GM12878 (cell line): ENCODE data around the gene RPL18. TPM values are rescaled to one million over a fixed set of nuclear protein-coding genes. Genes with fewer than 3 reads are reported as not detected.
A peak's percentile ranks its signal among the peaks of the same experiment; 100 is the strongest.

Experiments
- ATAC-seq: fragments of 200-7000 bp; cut with Tn5 transposase; 3 replicates; pipeline ENCODE4 v1.9.1; 2020; ENCODE audit warnings: mild to moderate bottlenecking, moderate library complexity
- BruUV-seq: library from RNA; stranded (reverse); fragments of 400-500 nt; replicated peaks from 2 replicates; lab custom pipeline; 2021; lab: Mats Ljungman, UMichigan
- CTCF ChIA-PET: fragments of 300-600 bp; sonication (Branson Sonifier 250); formaldehyde crosslinking; extraction: SDS; loops from one replicate; lab custom pipeline; 2021; ENCODE audit warnings: inconsistent platforms; lab: Yijun Ruan, JAX
- POLR2A ChIA-PET: fragments of 350-600 bp; formaldehyde crosslinking; extraction: SDS; loops from one replicate; lab custom pipeline; 2021; ENCODE audit warnings: inconsistent platforms; lab: Charles Lee
- RAD21 ChIA-PET: fragments of 300-600 bp; sonication (Branson Sonifier 250); formaldehyde crosslinking; loops from one replicate; lab custom pipeline; 2023; ENCODE audit warnings: antibody characterized with exemption; ENCODE audit not compliant: unreplicated experiment; lab: Charles Lee
- SMC1A ChIA-PET: fragments of 300-600 bp; sonication (Branson Sonifier 250); formaldehyde crosslinking; loops from one replicate; lab custom pipeline; 2023; ENCODE audit not compliant: unreplicated experiment, uncharacterized antibody; lab: Charles Lee
- DNase-seq: peaks from one replicate; pipeline ENCODE4 v3.0.0-alpha.2; 2011; ENCODE audit warnings: low read depth, low spot score
- FAIRE-seq: peaks from 3 replicates; lab custom pipeline; 2011; peaks lifted over from hg19 to GRCh38; lab: Jason Lieb, UNC
- H2AFZ ChIP-seq: 2 replicates; pipeline ENCODE4 v1.6.0; 2011; ENCODE audit warnings: low read depth, low read length, control low read depth; ENCODE audit not compliant: control insufficient read depth
- H3K27ac ChIP-seq: 2 replicates; pipeline ENCODE4 v1.5.1; 2011; ENCODE audit warnings: control low read depth; ENCODE audit not compliant: control insufficient read depth, insufficient read depth
- H3K27me3 ChIP-seq, 2 experiments: replicated peaks in 1 of 2; 2 replicates each; pipeline versions ENCODE4 v1.6.0 to v1.6.1; 2011; ENCODE audit warnings: low read length in 1 of 2; ENCODE audit not compliant: control insufficient read depth in 2 of 2, insufficient read depth in 2 of 2
- H3K36me3 ChIP-seq, 2 experiments: 2 replicates each; pipeline ENCODE4 v1.5.1; 2011; ENCODE audit warnings: low read length in 1 of 2; ENCODE audit not compliant: control insufficient read depth in 2 of 2, insufficient read depth in 2 of 2
- H3K4me1 ChIP-seq: 2 replicates; pipeline ENCODE4 v1.6.1; 2011; ENCODE audit warnings: mild to moderate bottlenecking, low read length, moderate library complexity, mixed read lengths; ENCODE audit not compliant: control insufficient read depth, insufficient read depth
- H3K4me2 ChIP-seq: 2 replicates; pipeline ENCODE4 v1.6.0; 2011; ENCODE audit warnings: control low read depth; ENCODE audit not compliant: control insufficient read depth, insufficient read depth
- H3K4me3 ChIP-seq: fragments of 200-600 bp; sonication (generic); 2 replicates; pipeline ENCODE4 v1.5.1; 2016
- H3K79me2 ChIP-seq: 2 replicates; pipeline ENCODE4 v1.6.0; 2011; ENCODE audit warnings: low read length; ENCODE audit not compliant: control insufficient read depth, insufficient read depth
- H3K9ac ChIP-seq: 2 replicates; pipeline ENCODE4 v1.8.0; 2011; ENCODE audit warnings: low read length, control low read depth, mixed read lengths; ENCODE audit not compliant: control insufficient read depth, insufficient read depth
- H3K9me3 ChIP-seq: replicated peaks from 3 replicates; pipeline ENCODE4 v1.5.1; 2011; ENCODE audit warnings: mild to moderate bottlenecking, low read length; ENCODE audit not compliant: control insufficient read depth, insufficient read depth
- H4K20me1 ChIP-seq: 2 replicates; pipeline ENCODE4 v1.6.0; 2011; ENCODE audit not compliant: control insufficient read depth, insufficient read depth
- EP300 ChIP-seq, 2 experiments: fragments of 150-350 bp in 1 of 2; IDR thresholded peaks; 2 replicates each; pipeline ENCODE4 v1.6.1; 2011 to 2012; ENCODE audit warnings: low read depth in 2 of 2, low read length in 2 of 2, borderline replicate concordance in 1 of 2, improper control_type of control experiment in 1 of 2, inconsistent platforms in 1 of 2; ENCODE audit not compliant: control insufficient read depth in 1 of 2
- ESRRA ChIP-seq: IDR thresholded peaks from 2 replicates; pipeline ENCODE4 v1.6.1; 2012; ENCODE audit warnings: mild to moderate bottlenecking, low read length, improper control_type of control experiment
- ETV6 ChIP-seq, 2 experiments: fragments of 450-650 bp in 1 of 2; IDR thresholded peaks in 1 of 2; conservative IDR thresholded peaks in 1 of 2; 2 replicates each; pipeline ENCODE4 v1.6.1; 2014; ENCODE audit warnings: antibody characterized with exemption in 1 of 2, borderline replicate concordance in 1 of 2, low read depth in 1 of 2, mild to moderate bottlenecking in 1 of 2, moderate library complexity in 1 of 2
- HDGF ChIP-seq: fragments of 450-650 bp; IDR thresholded peaks from 2 replicates; pipeline ENCODE4 v1.6.1; 2016; ENCODE audit warnings: antibody characterized with exemption
- KDM1A ChIP-seq: fragments of 200-600 bp; sonication (generic); IDR thresholded peaks from 2 replicates; pipeline ENCODE4 v1.6.1; 2016; ENCODE audit warnings: borderline replicate concordance
- LARP7 ChIP-seq: fragments of 450-650 bp; IDR thresholded peaks from 2 replicates; pipeline ENCODE4 v1.6.1; 2017; ENCODE audit warnings: mild to moderate bottlenecking
- MTA3 ChIP-seq: IDR thresholded peaks from 2 replicates; pipeline ENCODE4 v1.6.1; 2012; ENCODE audit warnings: low read length, inconsistent platforms, borderline replicate concordance
- MXI1 ChIP-seq: fragments of 150-350 bp; IDR thresholded peaks from 2 replicates; pipeline ENCODE4 v1.6.1; 2011; ENCODE audit warnings: low read depth, mild to moderate bottlenecking, inconsistent platforms, low read length, improper control_type of control experiment
- NFXL1 ChIP-seq: fragments of 450-650 bp; IDR thresholded peaks from 2 replicates; pipeline ENCODE4 v1.6.1; 2017; ENCODE audit warnings: antibody characterized with exemption, mild to moderate bottlenecking, borderline replicate concordance
- NFYA ChIP-seq: IDR thresholded peaks from 2 replicates; pipeline ENCODE4 v1.6.1; 2011; ENCODE audit warnings: low read depth, mild to moderate bottlenecking, low read length, improper control_type of control experiment, borderline replicate concordance
- NR2C2 ChIP-seq: IDR thresholded peaks from 2 replicates; pipeline ENCODE4 v1.6.1; 2011; ENCODE audit warnings: borderline replicate concordance, low read depth; ENCODE audit not compliant: control insufficient read depth, insufficient read length
- RAD21 ChIP-seq: IDR thresholded peaks from 2 replicates; pipeline ENCODE4 v1.6.1; 2011; ENCODE audit warnings: mild to moderate bottlenecking, low read depth, low read length, moderate library complexity; ENCODE audit not compliant: insufficient read depth
- SMARCA5 ChIP-seq: fragments of 450-650 bp; IDR thresholded peaks from 2 replicates; pipeline ENCODE4 v1.6.1; 2017; ENCODE audit warnings: mild to moderate bottlenecking
- SRF ChIP-seq, 2 experiments: IDR thresholded peaks; 2 replicates each; pipeline ENCODE4 v1.6.1; 2011; ENCODE audit warnings: low read depth in 2 of 2, low read length in 2 of 2, mild to moderate bottlenecking in 1 of 2, moderate library complexity in 1 of 2
- SUZ12 ChIP-seq: fragments of 200-600 bp; sonication (generic); IDR thresholded peaks from one replicate; pipeline ENCODE4 v1.6.1; 2018; ENCODE audit warnings: antibody characterized with exemption, mild to moderate bottlenecking; ENCODE audit not compliant: unreplicated experiment
- ZNF207 ChIP-seq: fragments of 450-650 bp; IDR thresholded peaks from 2 replicates; pipeline ENCODE4 v1.6.1; 2014; ENCODE audit warnings: antibody characterized with exemption, mild to moderate bottlenecking, borderline replicate concordance
- WGBS: methylation state at CpG from one replicate; pipeline ENCODE4 v1.1.6; 2016; ENCODE audit warnings: low lambda C conversion rate; ENCODE audit not compliant: insufficient replicate concordance, insufficient coverage; ENCODE audit errors: missing lambda C conversion rate; 5-methylcytosine and 5-hydroxymethylcytosine counted together
- in situ Hi-C: fragments of 300-500 bp; cut with MboI; formaldehyde crosslinking; loops from 9 replicates; pipeline ENCODE4 v1.14.3; 2018; ENCODE audit warnings: mixed read lengths
- intact Hi-C: fragments of 100-400 bp; cut with micrococcal nuclease; formaldehyde crosslinking; loops from one replicate; pipeline ENCODE4 v1.14.2; 2022; ENCODE audit not compliant: unreplicated experiment
- polyA plus RNA-seq, 11 experiments: library from polyadenylated mRNA; depleted of rRNA in 4 of 11; unstranded in 6 of 11; stranded (reverse) in 5 of 11; fragments of >200 nt; fragmentation: Nextera tagmentation in 4 of 11; fragmentation: Illumina TruSeq in 1 of 11; extraction: Ambion mirVana in 4 of 11; extraction: Trizol in 1 of 11; gene quantifications; 1 replicate in 1 of 11; 2 replicates in 10 of 11; pipeline versions ENCODE4 v1.2.1 to v1.2.3, GENCODE V29; 2011 to 2016; ENCODE audit warnings: inconsistent platforms in 2 of 11, missing spikeins in 2 of 11, low read depth in 1 of 11
- total RNA-seq, 4 experiments: library from RNA; depleted of rRNA in 3 of 4; stranded (reverse); fragments of >200 nt in 3 of 4; fragmentation: Illumina TruSeq in 1 of 4; extraction: Trizol in 1 of 4; gene quantifications; 2 replicates each; pipeline versions ENCODE4 v1.2.1 to v1.2.3, GENCODE V29; 2013 to 2021
- TF ChIP-seq, protein P1 (sequence below): IDR thresholded peaks from 2 replicates; pipeline ENCODE4 v1.6.1; 2011; ENCODE audit warnings: low read depth, mild to moderate bottlenecking, low read length, moderate library complexity, borderline replicate concordance; ENCODE audit errors: extremely low read depth
- TF ChIP-seq, protein P2 (sequence below): fragments of 450-650 bp; IDR thresholded peaks from 2 replicates; pipeline ENCODE4 v1.6.1; 2017; ENCODE audit warnings: mild to moderate bottlenecking, moderate library complexity

RPL18 gene
- total and polyA plus RNA-seq, 10 of the 15 experiments (the other 5 are each of a cell fraction or from before 2014, with no cell fraction given), result 393 to 4,267 (median 2,019) TPM

- Histone ChIP-seq H3K9me3 (no peaks in the 10 kb centered on the region), H3K27me3 (peaks cover 0 to 2% of the 10 kb centered on the region in 2 experiments; a peak in 1 of 4 replicates), H3K4me1 (peaks cover 4% of the 10 kb centered on the region), H2AFZ (peak overlapping the region; percentile 72), H3K4me2 (peak overlapping the region; percentile 77), H4K20me1 (no peaks in the 10 kb centered on the region), H3K79me2 (no peaks in the 10 kb centered on the region), H3K36me3 (no peaks in the 10 kb centered on the region), H3K27ac (no peak overlapping the region), H3K4me3 (no peak overlapping the region), H3K9ac (no peak overlapping the region)
- in situ Hi-C loops, result loop anchor here (5.0 kb wide), 1 partner anchor 272 kb away; no protein-coding TSS in a partner anchor
- ChIA-PET CTCF (interaction anchor here (0.6 to 9.9 kb wide), 12 partner anchors 9 to 350 kb away, joined by 3 to 155 read pairs (median 3); no protein-coding TSS in a partner anchor), RAD21 (interaction anchor here (0.6 to 6.8 kb wide), 4 partner anchors 82 to 322 kb away, joined by 3 to 69 read pairs (median 4); no protein-coding TSS in a partner anchor), SMC1A (interaction anchor here (0.7 to 0.8 kb wide), 2 partner anchors 20 kb away, joined by 3 read pairs; no protein-coding TSS in a partner anchor), POLR2A (no interaction called here)
- intact Hi-C loops, result no loop called here
- ATAC-seq (peak; percentile 92), DNase-seq (no peak), FAIRE-seq (peak; percentile 27)
- no TSS peak for BruUV-seq
- 7% methylated on average over 27 of the region's 36 CpGs for WGBS
- TF ChIP-seq LARP7 (0 out of 2 replicates have a peak, but pooled peaks have one; percentile 48), RAD21 (peak; percentile 51), MTA3 (no peak), MXI1 (no peak), SRF (IDR thresholded peaks at IDR 0.05; ENCODE audit: low read depth in 2 of 2, low read length in 2 of 2) (no peak), NFXL1 (no peak), NR2C2 (no peak), SUZ12 (no peak), ETV6 (conservative IDR thresholded peaks at IDR 0.05 in 1 of 2, IDR thresholded peaks at IDR 0.05 in 1 of 2; ENCODE audit: borderline replicate concordance in 1 of 2, low read depth in 1 of 2) (no peak), KDM1A (0 out of 2 replicates have a peak, but pooled peaks have one; percentile 42), ESRRA (no peak), HDGF (peak; percentile 82), NFYA (no peak), EP300 (IDR thresholded peaks at IDR 0.05; ENCODE audit: borderline replicate concordance in 1 of 2, control insufficient read depth in 1 of 2, low read depth in 2 of 2, low read length in 2 of 2) (no peak), SMARCA5 (peak; percentile 96), ZNF207 (no peak)
- TF ChIP-seq, protein P1, sequence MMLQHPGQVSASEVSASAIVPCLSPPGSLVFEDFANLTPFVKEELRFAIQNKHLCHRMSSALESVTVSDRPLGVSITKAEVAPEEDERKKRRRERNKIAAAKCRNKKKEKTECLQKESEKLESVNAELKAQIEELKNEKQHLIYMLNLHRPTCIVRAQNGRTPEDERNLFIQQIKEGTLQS, result no peak
- TF ChIP-seq, protein P2, sequence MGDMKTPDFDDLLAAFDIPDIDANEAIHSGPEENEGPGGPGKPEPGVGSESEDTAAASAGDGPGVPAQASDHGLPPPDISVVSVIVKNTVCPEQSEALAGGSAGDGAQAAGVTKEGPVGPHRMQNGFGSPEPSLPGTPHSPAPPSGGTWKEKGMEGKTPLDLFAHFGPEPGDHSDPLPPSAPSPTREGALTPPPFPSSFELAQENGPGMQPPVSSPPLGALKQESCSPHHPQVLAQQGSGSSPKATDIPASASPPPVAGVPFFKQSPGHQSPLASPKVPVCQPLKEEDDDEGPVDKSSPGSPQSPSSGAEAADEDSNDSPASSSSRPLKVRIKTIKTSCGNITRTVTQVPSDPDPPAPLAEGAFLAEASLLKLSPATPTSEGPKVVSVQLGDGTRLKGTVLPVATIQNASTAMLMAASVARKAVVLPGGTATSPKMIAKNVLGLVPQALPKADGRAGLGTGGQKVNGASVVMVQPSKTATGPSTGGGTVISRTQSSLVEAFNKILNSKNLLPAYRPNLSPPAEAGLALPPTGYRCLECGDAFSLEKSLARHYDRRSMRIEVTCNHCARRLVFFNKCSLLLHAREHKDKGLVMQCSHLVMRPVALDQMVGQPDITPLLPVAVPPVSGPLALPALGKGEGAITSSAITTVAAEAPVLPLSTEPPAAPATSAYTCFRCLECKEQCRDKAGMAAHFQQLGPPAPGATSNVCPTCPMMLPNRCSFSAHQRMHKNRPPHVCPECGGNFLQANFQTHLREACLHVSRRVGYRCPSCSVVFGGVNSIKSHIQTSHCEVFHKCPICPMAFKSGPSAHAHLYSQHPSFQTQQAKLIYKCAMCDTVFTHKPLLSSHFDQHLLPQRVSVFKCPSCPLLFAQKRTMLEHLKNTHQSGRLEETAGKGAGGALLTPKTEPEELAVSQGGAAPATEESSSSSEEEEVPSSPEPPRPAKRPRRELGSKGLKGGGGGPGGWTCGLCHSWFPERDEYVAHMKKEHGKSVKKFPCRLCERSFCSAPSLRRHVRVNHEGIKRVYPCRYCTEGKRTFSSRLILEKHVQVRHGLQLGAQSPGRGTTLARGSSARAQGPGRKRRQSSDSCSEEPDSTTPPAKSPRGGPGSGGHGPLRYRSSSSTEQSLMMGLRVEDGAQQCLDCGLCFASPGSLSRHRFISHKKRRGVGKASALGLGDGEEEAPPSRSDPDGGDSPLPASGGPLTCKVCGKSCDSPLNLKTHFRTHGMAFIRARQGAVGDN, result no peak
These were observed 30.1 kb downstream of the RPL18 start for GRCh38 chr19:48588670-48589401.
